Daoy (cell line): ENCODE data around the gene INHBA. TPM values are rescaled to one million over a fixed set of nuclear protein-coding genes. Genes with fewer than 3 reads are reported as not detected.

Source experiments
- DNase-seq: peaks from one replicate; pipeline ENCODE4 v3.0.0-alpha.2; 2015; ENCODE audit warnings: low read depth
- total RNA-seq: library from RNA; depleted of rRNA; stranded (reverse); fragments of >200 nt; shearing (Covaris generic); gene quantifications from 2 replicates; pipeline ENCODE4 v1.2.3, GENCODE V29; 2014; rRNA removed

INHBA gene
- 84.7 and 102 TPM in 2 replicates for total RNA-seq

DNA sequence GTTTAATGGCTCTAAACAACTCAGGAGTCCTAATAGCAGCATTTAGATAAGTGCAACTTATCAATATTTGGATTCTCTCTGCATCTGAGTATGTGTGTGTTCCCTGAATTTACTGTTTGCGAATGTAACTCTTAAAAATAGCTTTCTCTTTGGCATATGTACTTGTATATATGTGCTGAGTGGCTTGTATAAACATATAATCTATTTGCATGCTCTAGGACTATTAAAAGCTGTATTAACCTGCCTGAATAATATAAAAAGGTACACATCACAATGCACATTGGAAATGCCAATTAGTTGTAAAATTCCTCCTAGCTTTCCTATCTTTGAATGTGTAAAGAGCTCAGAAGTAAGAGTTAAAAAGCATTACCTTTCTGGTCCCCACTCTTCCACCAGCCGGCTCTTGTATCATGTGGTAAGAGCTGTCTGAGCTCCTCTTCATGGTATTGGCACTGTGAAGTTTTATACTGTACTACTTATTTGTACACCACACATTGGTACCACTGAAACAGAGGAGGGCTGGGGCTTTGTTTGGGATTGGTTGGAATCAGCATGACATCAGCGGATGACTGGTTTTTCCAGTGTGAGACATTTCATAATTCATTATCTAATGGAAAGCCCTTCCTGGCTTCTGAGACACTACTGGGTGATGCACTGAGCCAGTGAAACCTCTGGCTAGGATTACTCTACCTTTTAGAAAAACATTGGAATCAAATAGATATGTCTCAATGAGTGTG is at the start of gene INHBA:
TSS of gene INHBA (minus strand) at position 456 of the 737 bp plus-strand sequence. CDS start 2,716 bp downstream, outside the sequence.
- DNase-seq: peak; percentile 96

DNA sequence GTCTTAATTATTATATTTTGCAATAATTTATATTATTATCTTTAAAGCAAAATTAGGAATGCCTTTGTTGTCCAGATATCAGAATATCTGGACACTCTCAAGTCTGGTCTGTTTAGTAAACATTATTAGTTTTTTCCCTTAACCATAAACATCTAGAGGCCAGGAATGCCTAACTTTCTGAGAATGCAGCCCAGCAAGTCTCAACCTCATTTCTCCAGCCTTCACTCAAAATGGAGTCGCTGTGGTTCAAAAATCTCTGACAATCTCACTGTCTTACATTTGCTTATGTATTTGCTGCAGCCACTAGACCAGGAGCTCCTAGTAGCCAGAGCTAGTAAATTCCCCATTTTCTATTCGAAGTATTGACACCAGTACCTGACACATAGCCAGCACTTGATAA is 49.7 kb upstream of the INHBA start:
- DNase-seq: no peak

GRCh38 chr7:41750661-41751540 is 48.0 kb upstream of the INHBA start:
- DNase-seq: no peak

DNA sequence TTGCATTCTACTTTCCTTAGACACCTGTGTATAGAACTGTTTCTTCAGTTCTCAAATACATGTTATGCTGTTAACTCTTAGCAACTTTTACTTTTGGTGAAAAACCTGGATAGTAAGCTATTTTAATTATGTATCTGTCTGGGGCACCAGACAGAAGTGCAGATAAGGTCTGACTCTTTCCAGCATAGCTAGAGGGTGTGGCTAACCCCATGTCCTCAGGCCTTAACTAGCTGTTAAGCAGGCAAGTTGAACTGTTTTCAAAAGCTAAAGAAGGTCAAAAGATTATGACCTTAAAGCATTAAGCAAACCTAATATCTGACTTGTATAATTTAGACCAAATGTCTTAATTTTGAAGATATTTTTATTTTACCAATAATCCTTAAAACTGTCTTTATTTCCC is 45.1 kb upstream of the INHBA start:
- DNase-seq: no peak

GRCh38 chr7:41745451-41745850 is 42.6 kb upstream of the INHBA start:
- no peak for DNase-seq

DNA sequence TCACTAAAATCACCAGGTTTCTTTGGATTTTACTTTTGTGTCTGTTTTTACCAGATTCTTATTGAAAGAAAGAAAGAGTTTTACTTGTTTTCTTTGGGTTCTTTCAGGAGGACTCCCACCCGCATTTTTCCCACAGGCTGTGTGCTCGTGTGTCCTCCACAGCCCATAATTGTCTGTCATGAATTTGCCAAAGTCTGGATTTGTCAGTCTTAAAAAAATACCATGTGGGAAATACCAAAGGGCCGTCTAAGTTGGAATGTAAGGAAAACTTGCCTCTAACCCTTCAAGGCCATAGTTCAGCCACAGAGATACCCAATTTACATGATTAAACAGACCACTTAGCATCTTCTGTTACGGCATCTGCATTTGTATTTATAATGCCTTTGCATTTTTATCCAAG is 41.3 kb upstream of the INHBA start:
- DNase-seq: no peak

DNA sequence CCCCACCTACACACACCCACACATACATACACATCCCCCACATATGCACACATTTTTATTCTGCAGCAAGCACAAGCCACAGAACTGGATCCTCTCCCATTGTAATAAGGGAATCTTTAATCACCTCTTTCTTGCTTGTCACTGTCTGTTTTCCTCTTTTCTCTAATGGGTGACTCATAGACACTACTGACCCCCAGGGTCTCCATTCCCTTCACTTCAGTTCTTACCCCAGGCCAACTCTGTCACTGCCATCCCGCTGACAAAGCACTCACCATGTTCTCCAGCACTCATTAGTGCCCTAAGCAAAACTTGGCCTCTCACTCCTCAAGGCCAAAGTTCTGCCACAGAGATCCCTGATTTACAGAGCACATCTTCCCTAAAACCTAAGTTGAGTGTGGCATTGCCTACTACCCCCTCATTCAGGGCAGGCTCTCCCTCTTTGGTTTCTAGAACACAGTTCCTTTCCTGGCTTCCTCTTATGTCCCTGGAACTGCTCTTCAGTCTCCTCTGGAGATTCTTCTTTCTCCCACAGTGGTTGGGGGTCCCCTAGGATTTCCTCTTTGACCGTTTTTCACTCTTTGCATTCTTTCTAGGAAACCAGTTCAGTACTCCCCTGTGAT is 39.6 kb upstream of the INHBA start:
- DNase-seq: no peak

DNA sequence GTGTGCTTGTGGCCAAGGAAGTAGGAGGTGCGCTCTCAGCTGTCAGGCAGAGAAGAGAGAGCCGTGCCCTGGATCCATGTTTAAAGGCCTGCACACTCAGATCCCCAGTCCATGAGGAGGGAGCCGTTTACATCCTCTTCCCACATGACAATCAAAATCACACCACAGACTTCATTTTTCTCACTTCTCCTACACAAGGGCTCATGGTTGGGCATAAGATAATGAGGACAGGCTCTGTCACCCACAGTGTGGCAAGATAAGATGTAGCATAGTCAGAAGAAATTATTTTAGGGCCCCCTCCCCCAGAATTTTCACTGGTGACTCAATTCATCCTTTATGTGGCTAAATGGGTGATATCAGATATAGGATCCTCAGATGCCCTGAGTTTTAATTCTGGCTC is 35.9 kb upstream of the INHBA start:
- DNase-seq: no peak

DNA sequence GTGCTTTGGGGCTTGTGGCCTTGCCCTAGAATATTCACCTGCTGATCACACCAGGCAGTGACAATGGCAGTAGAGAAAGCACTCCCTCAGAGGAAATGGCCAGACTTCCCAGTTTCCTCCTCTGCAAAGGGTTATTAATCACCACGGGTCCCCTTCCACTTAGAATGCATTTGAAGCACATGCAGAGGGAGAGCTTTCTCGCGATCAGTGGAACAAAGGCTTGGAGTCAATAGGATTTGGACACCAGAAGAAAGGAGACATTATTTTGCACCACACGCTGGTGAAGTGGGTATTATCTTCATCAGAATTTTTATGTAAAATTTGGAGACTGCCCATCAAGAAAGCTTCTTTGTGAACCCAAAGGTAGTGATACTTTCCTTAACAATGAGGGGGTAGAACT is 35.4 kb upstream of the INHBA start:
- no peak for DNase-seq

GRCh38 chr7:41735206-41735605 is 32.3 kb upstream of the INHBA start:
- DNase-seq: no peak

DNA sequence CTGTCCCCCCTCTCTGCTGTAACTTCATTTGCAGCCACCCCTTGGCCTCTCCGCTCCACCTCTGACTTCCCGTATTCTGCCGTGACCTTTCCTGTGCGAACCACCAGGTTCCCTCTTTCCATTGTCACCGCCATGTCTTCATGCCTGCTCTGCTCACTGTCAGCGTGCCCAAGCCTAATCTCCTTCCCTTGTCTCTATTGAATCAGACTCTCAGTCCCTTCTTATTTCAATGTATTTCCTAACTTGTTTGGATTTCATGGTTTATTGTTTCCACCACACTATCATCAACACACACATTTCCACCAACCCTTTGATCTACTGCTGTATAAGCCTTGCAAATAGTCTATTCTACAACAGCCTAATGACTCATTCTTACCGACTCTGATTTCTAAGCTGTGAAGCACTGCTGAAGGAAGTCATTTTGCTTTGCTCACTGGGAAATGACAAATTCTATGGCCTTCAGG is 30.0 kb upstream of the INHBA start:
- peak; percentile 28 for DNase-seq

DNA sequence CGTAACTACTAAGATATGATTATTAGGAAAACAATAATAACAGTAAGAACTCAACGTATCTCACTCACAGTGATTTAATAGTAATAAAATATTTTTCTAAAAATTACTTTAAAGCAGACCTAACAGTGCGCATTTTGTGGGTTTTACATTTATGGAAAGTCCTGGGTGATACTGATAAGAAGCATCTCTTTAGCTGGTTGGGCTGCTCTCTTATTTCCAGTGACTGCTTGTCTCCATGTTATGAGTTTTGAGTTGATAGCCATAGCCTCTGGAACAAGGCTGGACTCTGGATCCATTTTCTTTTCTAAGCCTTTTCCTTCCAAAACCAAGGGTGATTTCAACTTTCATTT is 29.5 kb upstream of the INHBA start:
- no peak for DNase-seq

DNA sequence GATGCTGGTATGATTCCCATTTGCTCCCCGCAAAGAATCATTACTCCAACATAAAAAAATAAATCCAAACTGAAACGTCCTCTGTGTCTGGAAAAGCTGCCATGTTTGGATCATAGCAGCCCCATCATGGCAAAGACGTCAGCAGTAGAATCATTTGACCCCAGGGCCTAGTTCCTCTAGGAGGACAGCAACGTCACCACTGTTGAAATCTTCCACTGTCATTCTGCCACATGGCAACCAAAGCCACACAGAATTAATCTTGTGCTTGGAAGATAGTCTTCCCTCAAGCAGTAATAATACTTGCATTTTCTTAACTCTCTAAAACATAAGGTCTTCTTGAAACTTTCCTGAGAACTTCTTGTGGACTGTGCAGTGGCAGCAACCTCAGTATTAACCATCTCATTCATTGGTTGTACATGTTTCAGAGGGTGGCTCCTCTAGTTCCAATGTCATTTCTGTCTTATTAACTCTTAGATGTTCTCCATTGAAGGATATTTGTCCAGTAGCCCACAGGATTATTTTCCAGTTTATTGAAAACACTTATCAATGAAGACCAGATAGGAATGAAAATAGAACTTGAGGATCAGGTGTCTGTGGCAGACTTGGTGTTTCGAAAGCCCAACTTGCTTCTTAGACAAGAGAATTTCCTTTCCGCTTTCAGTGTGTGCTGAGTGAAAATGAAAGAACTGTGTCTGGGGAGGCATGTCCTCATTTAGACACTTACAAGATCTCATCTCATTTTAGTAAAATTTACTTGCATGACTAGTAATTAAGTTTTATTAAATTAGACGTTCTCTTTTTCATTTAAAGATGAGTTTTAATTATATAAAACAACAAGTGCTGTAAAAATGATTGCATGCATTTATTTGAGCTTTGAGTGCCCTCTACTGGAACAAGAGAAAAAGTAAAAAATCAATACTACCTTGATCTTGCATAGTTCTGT is 28.9 kb upstream of the INHBA start:
- no peak for DNase-seq

DNA sequence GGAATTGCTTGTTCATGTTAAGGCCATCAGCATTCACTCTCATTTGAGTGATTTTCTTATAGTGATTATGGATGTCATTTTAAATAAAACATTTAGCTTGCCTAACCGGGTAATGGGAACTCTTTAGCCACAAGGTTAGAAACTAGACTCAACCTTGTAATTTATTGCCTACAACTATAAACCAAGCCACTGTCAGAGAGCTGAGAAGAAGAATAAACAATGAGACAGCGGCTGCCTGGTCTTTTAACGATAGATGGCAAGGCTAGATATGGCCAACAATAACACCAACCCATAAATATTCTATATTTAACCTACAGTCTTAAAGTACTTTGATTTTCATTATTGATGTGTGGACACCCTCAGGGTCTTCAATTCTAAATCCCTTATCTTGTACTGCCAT is 27.8 kb upstream of the INHBA start:
- no peak for DNase-seq

GRCh38 chr7:41730161-41730560 is 27.3 kb upstream of the INHBA start:
- DNase-seq: no peak

- DNase-seq: no peak
Measured at GRCh38 chr7:41729059-41729458, 26.2 kb upstream of the INHBA start.

DNA sequence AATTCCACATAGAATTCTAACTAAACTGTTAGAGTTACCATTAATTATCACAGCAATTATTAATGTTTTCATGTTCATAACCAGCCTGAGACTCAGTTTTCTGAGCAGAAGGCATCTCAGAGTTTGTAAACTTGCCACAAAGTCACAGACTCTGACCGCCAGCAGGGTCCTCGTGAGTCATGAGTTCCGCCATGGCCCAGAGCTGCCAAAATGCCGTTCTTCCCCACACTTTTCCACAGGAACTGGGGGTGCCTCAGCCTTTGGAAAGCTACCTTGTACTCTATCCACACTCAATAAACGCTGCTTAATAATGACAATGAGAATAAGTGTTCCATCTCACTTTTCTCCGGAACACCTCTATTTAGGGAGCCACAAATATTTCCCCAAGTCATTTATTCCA is 22.1 kb upstream of the INHBA start:
- peak; percentile 65 for DNase-seq

- no peak for DNase-seq
Measured at GRCh38 chr7:41720886-41721285, 18.0 kb upstream of the INHBA start.

DNA sequence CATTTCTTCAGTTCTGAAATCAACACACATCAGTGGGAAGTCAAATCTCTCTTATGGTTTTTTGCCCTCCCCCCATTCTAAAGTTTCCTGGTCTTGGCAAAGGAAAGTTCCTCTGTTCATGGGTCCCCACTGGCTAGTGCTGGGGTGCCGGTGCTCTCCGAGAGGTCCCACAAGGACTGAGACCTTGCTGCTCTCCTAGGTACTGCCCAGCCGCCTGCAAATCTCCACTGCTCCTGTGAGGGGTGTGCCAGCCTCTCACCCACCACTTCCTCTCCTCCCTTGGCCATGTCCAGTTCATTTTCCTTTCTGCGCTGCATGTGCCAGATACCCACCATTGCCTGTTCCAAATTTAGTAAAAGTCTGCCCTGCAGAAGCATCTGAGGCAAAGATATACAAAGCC is 17.2 kb upstream of the INHBA start:
- DNase-seq: no peak

GRCh38 chr7:41716691-41717090 is 13.8 kb upstream of the INHBA start:
- DNase-seq: no peak

- DNase-seq: no peak
Measured at GRCh38 chr7:41715000-41715399, 12.1 kb upstream of the INHBA start.
